Caco-2 (cell line): ENCODE data around the gene RIIAD1. TPM values are rescaled to one million over a fixed set of nuclear protein-coding genes. Genes with fewer than 3 reads are reported as not detected.
"Not testable (repeated sequence)": the region's sequence is repeated elsewhere in the genome, so short reads cannot be mapped to it uniquely, and the experiment has no call there.

Source experiments
- BruUV-seq: library from RNA; stranded (reverse); fragments of 400-500 nt; replicated peaks from 2 replicates; lab custom pipeline; 2021; lab: Mats Ljungman, UMichigan
- CTCF ChIA-PET: fragments of 300-600 bp; sonication (Branson Sonifier 250); formaldehyde crosslinking; loops from one replicate; lab custom pipeline; 2022; ENCODE audit warnings: antibody characterized with exemption; lab: Charles Lee
- POLR2A ChIA-PET: fragments of 300-600 bp; sonication (Branson Sonifier 250); formaldehyde crosslinking; loops from one replicate; lab custom pipeline; 2022; ENCODE audit warnings: antibody characterized with exemption; lab: Charles Lee
- DNase-seq, 2 experiments: peaks; one replicate each; pipeline versions ENCODE4 v3.0.0 to v3.0.0-alpha.2; 2020 to 2022
- H3K27me3 ChIP-seq: replicated peaks from 2 replicates; pipeline ENCODE4 v1.6.0; 2011; ENCODE audit warnings: low read length; ENCODE audit not compliant: control insufficient read depth, insufficient read depth
- H3K36me3 ChIP-seq: 2 replicates; pipeline ENCODE4 v1.5.1; 2011; ENCODE audit warnings: low read length; ENCODE audit not compliant: control insufficient read depth, insufficient read depth
- H3K4me1 ChIP-seq: fragments of 250-450 bp; sonication (Bioruptor Pico); 2 replicates; pipeline ENCODE4 v1.5.1; 2020; ENCODE audit warnings: mild to moderate bottlenecking
- H3K4me3 ChIP-seq: 2 replicates; pipeline ENCODE4 v1.5.1; 2011; ENCODE audit warnings: low read depth, mild to moderate bottlenecking, control low read depth, low read length
- H3K9me3 ChIP-seq: fragments of 250-450 bp; sonication (Bioruptor Pico); 2 replicates; pipeline ENCODE4 v1.5.1; 2020; ENCODE audit warnings: mild to moderate bottlenecking, moderate library complexity
- H3K27ac Mint-ChIP-seq: one replicate; pipeline ENCODE4 v1.8.0; 2022; ENCODE audit warnings: mixed read lengths; ENCODE audit not compliant: unreplicated experiment
- H3K27me3 Mint-ChIP-seq: one replicate; pipeline ENCODE4 v1.8.0; 2022; ENCODE audit warnings: mixed read lengths; ENCODE audit not compliant: insufficient read depth, unreplicated experiment
- H3K36me3 Mint-ChIP-seq: one replicate; pipeline ENCODE4 v1.8.0; 2022; ENCODE audit warnings: mild to moderate bottlenecking, mixed read lengths; ENCODE audit not compliant: insufficient read depth, unreplicated experiment
- H3K4me1 Mint-ChIP-seq: one replicate; pipeline ENCODE4 v1.8.0; 2022; ENCODE audit warnings: low read depth, mixed read lengths; ENCODE audit not compliant: unreplicated experiment
- H3K4me3 Mint-ChIP-seq: one replicate; pipeline ENCODE4 v1.8.0; 2022; ENCODE audit warnings: mild to moderate bottlenecking, moderate library complexity, mixed read lengths; ENCODE audit not compliant: unreplicated experiment
- H3K9me3 Mint-ChIP-seq: one replicate; pipeline ENCODE4 v1.8.0; 2022; ENCODE audit warnings: mixed read lengths; ENCODE audit not compliant: unreplicated experiment
- intact Hi-C: fragments of 100-400 bp; cut with micrococcal nuclease; formaldehyde crosslinking; loops from one replicate; pipeline ENCODE4 v1.10.0; 2022; ENCODE audit not compliant: unreplicated experiment
- total RNA-seq: library from RNA; stranded (reverse); gene quantifications from 2 replicates; pipeline ENCODE4 v1.2.3, GENCODE V29; 2022
- TF ChIP-seq, protein P1 (sequence below), 2 experiments: fragments of 200-600 bp in 1 of 2; IDR thresholded peaks; 1 replicate in 1 of 2; 2 replicates in 1 of 2; pipeline versions ENCODE4 v1.5.1 to v1.8.0; 2011 to 2022; ENCODE audit warnings: antibody characterized with exemption in 1 of 2, control low read depth in 1 of 2, inconsistent platforms in 1 of 2, low read depth in 1 of 2, low read length in 1 of 2, mild to moderate bottlenecking in 1 of 2, moderate library complexity in 1 of 2; ENCODE audit not compliant: insufficient read depth in 1 of 2, severe bottlenecking in 1 of 2, unreplicated experiment in 1 of 2

RIIAD1 gene
- total RNA-seq, 1 experiment from 2014 or later = 1.0 TPM

DNA sequence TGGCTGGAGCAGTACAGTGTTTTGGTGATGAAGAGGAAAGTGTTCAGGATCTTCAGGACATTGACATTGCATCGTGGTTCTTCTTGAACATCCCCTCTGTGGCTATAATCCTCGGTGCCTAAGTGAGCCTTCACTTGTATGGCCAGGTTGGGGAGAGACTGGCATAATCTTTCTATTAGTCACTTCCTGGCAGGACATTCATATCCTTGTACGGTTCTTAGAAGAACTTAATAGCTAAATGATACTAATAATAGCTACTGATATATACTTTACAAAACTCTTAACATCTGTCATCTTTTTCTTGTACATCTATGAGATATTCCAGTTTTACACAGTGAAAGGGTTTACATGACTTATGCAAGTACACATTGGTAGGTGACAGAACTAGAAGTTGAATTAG lies 40.5 kb upstream of the RIIAD1 start:
- no peaks in the 10 kb centered on the region for H3K9me3 ChIP-seq
- Mint-ChIP-seq H3K9me3 (no peaks in the 10 kb centered on the region), H3K36me3 (peaks cover 19% of the 10 kb centered on the region), H3K4me1 (no peaks in the 10 kb centered on the region), H3K27ac (no peak overlapping the region), H3K4me3 (no peak overlapping the region), H3K27me3 (no peaks in the 10 kb centered on the region)
- TF ChIP-seq, protein P1, sequence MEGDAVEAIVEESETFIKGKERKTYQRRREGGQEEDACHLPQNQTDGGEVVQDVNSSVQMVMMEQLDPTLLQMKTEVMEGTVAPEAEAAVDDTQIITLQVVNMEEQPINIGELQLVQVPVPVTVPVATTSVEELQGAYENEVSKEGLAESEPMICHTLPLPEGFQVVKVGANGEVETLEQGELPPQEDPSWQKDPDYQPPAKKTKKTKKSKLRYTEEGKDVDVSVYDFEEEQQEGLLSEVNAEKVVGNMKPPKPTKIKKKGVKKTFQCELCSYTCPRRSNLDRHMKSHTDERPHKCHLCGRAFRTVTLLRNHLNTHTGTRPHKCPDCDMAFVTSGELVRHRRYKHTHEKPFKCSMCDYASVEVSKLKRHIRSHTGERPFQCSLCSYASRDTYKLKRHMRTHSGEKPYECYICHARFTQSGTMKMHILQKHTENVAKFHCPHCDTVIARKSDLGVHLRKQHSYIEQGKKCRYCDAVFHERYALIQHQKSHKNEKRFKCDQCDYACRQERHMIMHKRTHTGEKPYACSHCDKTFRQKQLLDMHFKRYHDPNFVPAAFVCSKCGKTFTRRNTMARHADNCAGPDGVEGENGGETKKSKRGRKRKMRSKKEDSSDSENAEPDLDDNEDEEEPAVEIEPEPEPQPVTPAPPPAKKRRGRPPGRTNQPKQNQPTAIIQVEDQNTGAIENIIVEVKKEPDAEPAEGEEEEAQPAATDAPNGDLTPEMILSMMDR (IDR thresholded peaks at IDR 0.05; ENCODE audit: insufficient read depth in 1 of 2, low read depth in 1 of 2, low read length in 1 of 2, severe bottlenecking in 1 of 2, unreplicated experiment in 1 of 2) = no peak
- ChIA-PET POLR2A (no interaction called here), CTCF (no interaction called here)
- H3K36me3 ChIP-seq = no peaks in the 10 kb centered on the region
- H3K4me3 ChIP-seq = no peak overlapping the region
- H3K27me3 ChIP-seq = no peaks in the 10 kb centered on the region
- BruUV-seq = no TSS peak
- no peak for DNase-seq
- intact Hi-C loops = loop anchor here (10.0 kb wide), 1 partner anchor 236 kb away; no protein-coding TSS in a partner anchor
- H3K4me1 ChIP-seq = no peaks in the 10 kb centered on the region

DNA sequence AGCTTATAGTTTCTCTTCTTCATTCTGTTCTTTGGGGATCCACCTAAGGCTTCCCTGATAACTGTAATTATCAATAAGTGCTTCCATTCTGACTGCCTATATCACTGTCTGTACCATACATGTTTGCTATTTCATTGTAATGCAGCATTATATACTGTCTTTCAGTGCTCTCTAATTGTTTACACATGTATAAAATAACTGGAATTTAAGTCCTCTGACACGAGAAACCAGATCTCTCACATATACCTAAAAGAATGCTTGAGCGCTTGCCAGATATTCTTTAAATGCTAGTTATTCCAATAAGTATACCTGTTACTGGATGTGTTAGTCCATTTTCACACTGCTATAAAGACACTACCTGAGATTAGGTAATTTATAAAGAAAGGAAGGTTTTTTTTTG lies 39.4 kb upstream of the RIIAD1 start:
- Mint-ChIP-seq H3K4me3 (no peak overlapping the region), H3K27me3 (no peaks in the 10 kb centered on the region), H3K9me3 (no peaks in the 10 kb centered on the region), H3K4me1 (no peaks in the 10 kb centered on the region), H3K36me3 (peaks cover 19% of the 10 kb centered on the region), H3K27ac (no peak overlapping the region)
- CTCF ChIA-PET = no interaction called here
- no peak for DNase-seq
- no peaks in the 10 kb centered on the region for H3K9me3 ChIP-seq
- intact Hi-C loops = loop anchor here (10.0 kb wide), 1 partner anchor 237 kb away; no protein-coding TSS in a partner anchor
- H3K4me3 ChIP-seq = no peak overlapping the region
- no peaks in the 10 kb centered on the region for H3K4me1 ChIP-seq
- POLR2A ChIA-PET = no interaction called here
- H3K27me3 ChIP-seq = no peaks in the 10 kb centered on the region
- TF ChIP-seq, protein P1 (IDR thresholded peaks at IDR 0.05; ENCODE audit: insufficient read depth in 1 of 2, low read depth in 1 of 2, low read length in 1 of 2, severe bottlenecking in 1 of 2, unreplicated experiment in 1 of 2) = no peak
- no TSS peak for BruUV-seq
- no peaks in the 10 kb centered on the region for H3K36me3 ChIP-seq

GRCh38 chr1:151682901-151683300 lies 38.4 kb upstream of the RIIAD1 start:
- H3K4me3 Mint-ChIP-seq, CTCF ChIA-PET, H3K27me3 Mint-ChIP-seq, H3K4me3 ChIP-seq, H3K4me1 Mint-ChIP-seq, H3K36me3 ChIP-seq, H3K27me3 ChIP-seq, H3K27ac Mint-ChIP-seq, BruUV-seq, POLR2A ChIA-PET, H3K9me3 ChIP-seq, DNase-seq, H3K4me1 ChIP-seq, H3K9me3 Mint-ChIP-seq: not testable (repeated sequence)
- intact Hi-C loops = loop anchor here (10.0 kb wide), 1 partner anchor 238 kb away; no protein-coding TSS in a partner anchor
- peaks cover 24% of the 10 kb centered on the region for H3K36me3 Mint-ChIP-seq
